OCI-LY7 (cell line): ENCODE measurements around the gene ZFR. TPM values are rescaled to one million over a fixed set of nuclear protein-coding genes. Genes with fewer than 3 reads are reported as not detected.

Source experiments
- BruUV-seq: library from RNA; stranded (reverse); fragments of 400-500 nt; replicated peaks from 2 replicates; lab custom pipeline; 2021; lab: Mats Ljungman, UMichigan
- CTCF ChIA-PET: fragments of 300-600 bp; sonication (Branson Sonifier 250); formaldehyde crosslinking; loops from one replicate; lab custom pipeline; 2022; ENCODE audit warnings: antibody characterized with exemption; ENCODE audit not compliant: unreplicated experiment; lab: Charles Lee
- POLR2A ChIA-PET: fragments of 300-600 bp; sonication (Branson Sonifier 250); formaldehyde crosslinking; loops from one replicate; lab custom pipeline; 2022; ENCODE audit warnings: antibody characterized with exemption; lab: Charles Lee
- DNase-seq: peaks from one replicate; pipeline ENCODE4 v3.0.0-alpha.2; 2015; ENCODE audit warnings: low spot score
- H2AFZ ChIP-seq: fragments of 200-600 bp; sonication (generic), shearing (Covaris generic); 2 replicates; pipeline ENCODE4 v1.6.1; 2014; ENCODE audit warnings: mild to moderate bottlenecking, antibody characterized with exemption, low read length, moderate library complexity
- H3K27ac ChIP-seq: fragments of 200-600 bp; sonication (generic); 2 replicates; pipeline ENCODE4 v1.5.1; 2014; ENCODE audit warnings: mixed run types, low read depth, mild to moderate bottlenecking, moderate library complexity, low read length, inconsistent platforms; ENCODE audit not compliant: poor library complexity, severe bottlenecking
- H3K36me3 ChIP-seq: fragments of 200-600 bp; sonication (generic); 2 replicates; pipeline ENCODE4 v1.6.1; 2014; ENCODE audit warnings: mild to moderate bottlenecking, antibody characterized with exemption, low read length, moderate library complexity, mixed read lengths; ENCODE audit not compliant: insufficient read depth
- H3K4me1 ChIP-seq: fragments of 200-600 bp; sonication (generic); 2 replicates; pipeline ENCODE4 v1.5.1; 2014; ENCODE audit warnings: mild to moderate bottlenecking, low read length; ENCODE audit not compliant: insufficient read depth, poor library complexity, severe bottlenecking
- H3K4me2 ChIP-seq: fragments of 200-600 bp; sonication (generic); 2 replicates; pipeline ENCODE4 v1.6.1; 2014; ENCODE audit warnings: mild to moderate bottlenecking, low read length
- H3K4me3 ChIP-seq: fragments of 200-600 bp; sonication (generic); 2 replicates; pipeline ENCODE4 v1.5.1; 2014; ENCODE audit warnings: mild to moderate bottlenecking, low read depth, low read length; ENCODE audit not compliant: poor library complexity, severe bottlenecking
- H3K79me2 ChIP-seq: fragments of 200-600 bp; sonication (generic); 2 replicates; pipeline ENCODE4 v1.6.1; 2016; ENCODE audit warnings: low read depth, mild to moderate bottlenecking, low read length, moderate library complexity, mixed read lengths; ENCODE audit not compliant: insufficient read depth
- H3K9me2 ChIP-seq: fragments of 200-600 bp; sonication (generic); 2 replicates; pipeline ENCODE4 v1.6.1; 2016; ENCODE audit warnings: mild to moderate bottlenecking, low read length, mixed read lengths; ENCODE audit not compliant: insufficient read depth
- H3K9me3 ChIP-seq: fragments of 200-600 bp; sonication (generic); 2 replicates; pipeline ENCODE4 v1.6.1; 2014; ENCODE audit warnings: mild to moderate bottlenecking, mixed run types, low read length, mixed read lengths
- H4K20me1 ChIP-seq: fragments of 200-600 bp; sonication (generic); 2 replicates; pipeline ENCODE4 v1.6.1; 2014; ENCODE audit warnings: mild to moderate bottlenecking, antibody characterized with exemption, low read length, moderate library complexity, mixed read lengths; ENCODE audit not compliant: insufficient read depth
- EZH2phosphoT487 ChIP-seq: fragments of 200-600 bp; sonication (generic); IDR thresholded peaks from 2 replicates; pipeline ENCODE4 v1.6.1; 2018; ENCODE audit warnings: low read depth, borderline replicate concordance, mild to moderate bottlenecking, mixed run types, antibody characterized with exemption, low read length, moderate library complexity, mixed read lengths
- intact Hi-C: fragments of 100-400 bp; cut with micrococcal nuclease; formaldehyde crosslinking; loops from one replicate; pipeline ENCODE4 v1.10.0; 2022; ENCODE audit not compliant: unreplicated experiment
- total RNA-seq, 2 experiments: library from RNA; depleted of rRNA in 1 of 2; stranded (reverse); fragments of >200 nt in 1 of 2; shearing (Covaris generic) in 1 of 2; gene quantifications; 2 replicates each; pipeline ENCODE4 v1.2.3, GENCODE V29; 2014 to 2022
- TF ChIP-seq, protein P1 (sequence below): fragments of 200-600 bp; sonication (generic); conservative IDR thresholded peaks from 2 replicates; pipeline ENCODE4 v1.5.1; 2014; ENCODE audit warnings: mild to moderate bottlenecking, antibody characterized with exemption, low read length, moderate library complexity, mixed read lengths

Gene ZFR
- total RNA-seq, 2 experiments from 2014 or later: 54.8 to 63.4 TPM

DNA sequence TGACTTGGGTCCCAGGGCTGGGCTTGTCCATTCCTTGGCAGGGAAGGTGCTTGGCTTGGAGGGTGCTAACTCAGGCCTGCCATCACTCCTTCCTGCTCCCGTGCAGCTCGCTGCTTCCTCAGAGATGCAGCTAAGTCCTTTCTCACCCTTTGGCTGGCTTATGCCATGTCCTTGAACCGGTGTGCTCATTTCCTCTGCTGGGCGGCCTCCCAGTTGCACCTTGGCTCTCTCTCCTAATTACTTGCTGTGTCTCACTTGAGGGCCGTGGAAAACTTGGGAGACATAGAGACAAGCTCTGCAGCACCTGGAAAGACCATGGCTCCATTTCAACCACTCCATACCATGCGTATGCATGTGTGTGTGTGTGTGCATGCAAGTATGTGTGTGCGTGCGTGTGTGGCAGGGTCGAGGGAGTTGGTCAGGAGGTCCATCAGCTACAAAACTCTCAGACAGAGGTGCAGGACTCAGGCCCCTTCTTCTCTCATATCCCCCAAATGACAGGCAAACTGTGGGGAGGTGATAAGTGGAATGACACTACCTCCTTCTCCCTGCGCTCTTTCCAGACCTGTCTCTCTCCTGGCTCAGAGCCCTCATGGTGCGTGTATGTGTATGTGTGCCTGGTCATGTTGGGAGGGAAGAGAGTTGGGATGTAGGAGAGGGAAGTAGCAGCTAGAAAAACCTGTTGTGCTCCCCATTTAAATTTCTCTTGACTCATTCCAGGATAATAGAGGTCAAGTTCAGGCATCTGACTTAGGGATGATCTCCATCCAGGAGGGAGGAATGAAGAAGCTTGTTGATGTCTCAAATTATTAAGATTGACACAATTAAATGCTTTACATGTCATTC is 114.2 kb downstream of the ZFR start:
- BruUV-seq: no TSS peak
- no peaks in the 10 kb centered on the region for H3K36me3 ChIP-seq
- TF ChIP-seq EZH2phosphoT487: no peak
- TF ChIP-seq, protein P1, sequence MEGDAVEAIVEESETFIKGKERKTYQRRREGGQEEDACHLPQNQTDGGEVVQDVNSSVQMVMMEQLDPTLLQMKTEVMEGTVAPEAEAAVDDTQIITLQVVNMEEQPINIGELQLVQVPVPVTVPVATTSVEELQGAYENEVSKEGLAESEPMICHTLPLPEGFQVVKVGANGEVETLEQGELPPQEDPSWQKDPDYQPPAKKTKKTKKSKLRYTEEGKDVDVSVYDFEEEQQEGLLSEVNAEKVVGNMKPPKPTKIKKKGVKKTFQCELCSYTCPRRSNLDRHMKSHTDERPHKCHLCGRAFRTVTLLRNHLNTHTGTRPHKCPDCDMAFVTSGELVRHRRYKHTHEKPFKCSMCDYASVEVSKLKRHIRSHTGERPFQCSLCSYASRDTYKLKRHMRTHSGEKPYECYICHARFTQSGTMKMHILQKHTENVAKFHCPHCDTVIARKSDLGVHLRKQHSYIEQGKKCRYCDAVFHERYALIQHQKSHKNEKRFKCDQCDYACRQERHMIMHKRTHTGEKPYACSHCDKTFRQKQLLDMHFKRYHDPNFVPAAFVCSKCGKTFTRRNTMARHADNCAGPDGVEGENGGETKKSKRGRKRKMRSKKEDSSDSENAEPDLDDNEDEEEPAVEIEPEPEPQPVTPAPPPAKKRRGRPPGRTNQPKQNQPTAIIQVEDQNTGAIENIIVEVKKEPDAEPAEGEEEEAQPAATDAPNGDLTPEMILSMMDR: no peak
- H3K27ac ChIP-seq: no peak overlapping the region
- H3K4me1 ChIP-seq: no peaks in the 10 kb centered on the region
- no peaks in the 10 kb centered on the region for H3K79me2 ChIP-seq
- POLR2A ChIA-PET: interaction anchor here (0.7 kb wide), 2 partner anchors 164 to 199 kb away, joined by 3 read pairs; no protein-coding TSS in a partner anchor
- no peak overlapping the region for H3K4me2 ChIP-seq
- H4K20me1 ChIP-seq: no peaks in the 10 kb centered on the region
- CTCF ChIA-PET: interaction anchor here (0.7 to 2.2 kb wide), 5 partner anchors 72 to 200 kb away, joined by 3 to 28 read pairs (median 3); no protein-coding TSS in a partner anchor
- no peak overlapping the region for H3K4me3 ChIP-seq
- intact Hi-C loops: no loop called here
- H3K9me2 ChIP-seq: no peaks in the 10 kb centered on the region
- DNase-seq: no peak
- H3K9me3 ChIP-seq: no peaks in the 10 kb centered on the region; the same call in 1 of the 2 replicates
- H2AFZ ChIP-seq: no peak overlapping the region

DNA sequence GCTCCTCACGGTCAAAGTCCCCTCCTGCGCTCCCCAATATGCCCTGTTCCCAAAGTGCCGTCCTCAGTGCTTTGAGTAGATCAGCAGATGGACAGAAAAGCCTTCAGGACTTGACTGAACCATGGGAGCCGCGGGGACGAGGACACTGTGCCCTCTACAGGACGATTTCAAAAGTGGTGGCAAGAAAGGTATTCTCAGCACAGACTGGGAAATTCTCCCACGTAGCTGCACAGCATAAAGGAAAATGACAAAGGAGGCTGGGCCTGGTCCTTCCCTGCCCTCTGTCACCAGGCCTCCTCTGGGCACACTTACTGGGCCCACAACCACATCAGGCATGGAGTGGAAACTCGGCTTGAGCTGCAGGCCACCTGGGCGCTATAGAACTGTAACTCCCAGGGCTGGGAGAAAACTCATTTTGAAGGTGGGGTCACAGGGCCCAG is 115.1 kb downstream of the ZFR start:
- Histone ChIP-seq H3K4me3 (no peak overlapping the region), H3K27ac (no peak overlapping the region), H4K20me1 (no peaks in the 10 kb centered on the region), H3K79me2 (no peaks in the 10 kb centered on the region), H3K9me3 (no peaks in the 10 kb centered on the region; the same call in 1 of the 2 replicates), H3K36me3 (no peaks in the 10 kb centered on the region), H3K9me2 (no peaks in the 10 kb centered on the region), H3K4me1 (peaks cover 3% of the 10 kb centered on the region), H2AFZ (peak overlapping the region; percentile 30; the same call in 1 of the 2 replicates), H3K4me2 (no peak overlapping the region)
- intact Hi-C loops: loop anchor here (1.0 to 10.0 kb wide), 3 partner anchors 97 to 258 kb away; partner anchors contain the start of gene SUB1
- POLR2A ChIA-PET: interaction anchor here (0.5 to 0.7 kb wide), 5 partner anchors 57 to 198 kb away, joined by 3 to 6 read pairs (median 3); no protein-coding TSS in a partner anchor
- CTCF ChIA-PET: interaction anchor here (0.6 to 2.2 kb wide), 7 partner anchors 9 to 160 kb away, joined by 3 to 28 read pairs (median 3); no protein-coding TSS in a partner anchor
- no TSS peak for BruUV-seq
- peak; percentile 74 for DNase-seq
- TF ChIP-seq EZH2phosphoT487: no peak
- TF ChIP-seq, protein P1: peak; percentile 88
